Measurements from ENCODE around the gene CHAT.

- TF ChIP-seq SIN3A (IDR thresholded peaks at IDR 0.05; ENCODE audit: borderline replicate concordance, insufficient read depth, low read length): no peak
- no peak for TF ChIP-seq POLR2AphosphoS5 (IDR thresholded peaks at IDR 0.05; ENCODE audit: low read depth, low read length)
- TF ChIP-seq TAF1 (IDR thresholded peaks at IDR 0.05; ENCODE audit: borderline replicate concordance, insufficient read depth, low read length): no peak
These were observed 10.8 kb downstream of the CHAT start for GRCh38 chr10:49624629-49625028.

All from PFSK-1 (cell line).